Measurements from ENCODE around the gene HERC5.

The HERC5 gene

DNA sequence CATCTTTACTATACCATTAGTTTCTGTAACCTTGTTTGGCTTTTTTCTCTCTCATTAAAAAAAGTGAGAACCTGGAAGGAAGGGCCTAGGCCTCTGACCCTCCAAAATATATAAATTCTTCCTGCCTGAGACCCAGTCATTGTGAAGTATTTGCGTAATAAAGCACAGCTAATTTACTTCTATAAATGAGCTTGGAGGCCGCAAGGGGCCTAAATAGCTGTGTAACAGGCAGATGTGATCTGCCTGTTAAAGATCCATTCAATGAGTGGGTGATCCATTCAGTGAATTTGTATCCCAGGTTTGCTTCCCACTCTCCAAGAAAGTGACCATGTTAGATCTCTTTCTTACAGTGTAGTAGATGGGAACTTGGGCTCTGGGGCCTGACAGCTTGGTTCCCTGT, 67.3 kb downstream of the HERC5 start:
- DNase-seq: no peak

DNA sequence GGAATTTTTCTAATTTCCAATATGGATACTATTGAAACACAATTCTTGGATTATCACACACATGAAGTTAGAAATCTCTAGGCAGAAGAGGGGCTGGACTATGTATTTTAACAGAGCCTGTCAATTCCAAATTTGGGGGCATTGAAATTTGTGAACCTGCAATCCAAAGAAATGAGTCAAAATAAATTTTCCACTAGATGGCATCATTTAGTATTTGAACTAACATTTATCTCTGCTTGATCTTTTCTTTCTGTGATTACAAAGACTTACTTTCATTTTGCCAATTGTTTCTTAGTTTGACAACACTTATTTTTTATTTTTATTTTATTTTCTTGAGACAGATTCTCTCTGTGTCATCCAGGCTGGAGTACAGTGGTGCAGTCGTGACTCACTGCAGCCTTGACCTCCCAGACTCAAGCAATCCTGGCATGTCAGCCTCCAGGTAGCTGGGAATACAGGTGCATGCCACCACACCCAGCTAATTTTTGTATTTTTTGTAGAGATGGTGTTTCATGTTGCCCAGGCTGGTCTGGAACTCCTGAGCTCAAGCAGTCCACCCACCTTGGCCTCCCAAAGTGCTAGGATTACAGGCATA, 69.4 kb downstream of the HERC5 start:
- no peak for DNase-seq

DNA sequence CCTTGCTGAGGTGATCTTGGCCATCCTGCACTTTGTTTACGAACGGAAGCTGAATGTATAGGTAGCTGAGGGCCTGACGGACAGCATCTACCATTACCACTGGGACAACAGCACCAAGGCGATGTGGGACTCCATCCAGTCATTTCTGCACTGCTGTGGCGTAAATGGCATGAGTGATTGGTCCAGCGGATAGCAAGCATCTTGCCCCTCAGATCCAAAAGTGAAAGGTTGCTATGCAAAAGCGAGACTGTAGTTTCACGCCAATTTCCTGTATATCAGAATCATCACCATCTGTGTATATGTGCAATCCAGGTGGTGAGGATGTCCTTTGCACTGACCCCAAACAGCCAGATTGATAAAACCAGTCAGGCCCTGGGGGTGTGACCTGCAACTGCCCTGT, 70.9 kb downstream of the HERC5 start:
- DNase-seq: no peak

DNA sequence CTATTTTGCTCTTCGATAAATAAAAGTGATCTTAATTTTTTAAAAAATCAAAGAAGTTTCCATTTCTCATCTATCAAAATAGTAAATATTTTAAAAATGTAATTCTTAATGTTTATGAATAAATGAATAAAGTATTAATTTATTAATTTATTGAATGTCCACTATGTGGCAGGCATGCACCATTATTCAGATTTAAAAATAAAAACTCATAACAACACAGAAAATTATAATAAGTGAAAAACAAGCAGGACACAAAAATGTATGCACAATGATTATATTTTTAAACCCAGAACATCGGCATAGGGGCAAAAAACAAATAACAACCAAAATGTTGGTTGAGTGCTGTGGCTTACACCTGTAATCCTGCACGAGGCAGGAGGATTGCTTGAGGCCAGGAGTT, 71.9 kb downstream of the HERC5 start:
- no peak for DNase-seq

DNA sequence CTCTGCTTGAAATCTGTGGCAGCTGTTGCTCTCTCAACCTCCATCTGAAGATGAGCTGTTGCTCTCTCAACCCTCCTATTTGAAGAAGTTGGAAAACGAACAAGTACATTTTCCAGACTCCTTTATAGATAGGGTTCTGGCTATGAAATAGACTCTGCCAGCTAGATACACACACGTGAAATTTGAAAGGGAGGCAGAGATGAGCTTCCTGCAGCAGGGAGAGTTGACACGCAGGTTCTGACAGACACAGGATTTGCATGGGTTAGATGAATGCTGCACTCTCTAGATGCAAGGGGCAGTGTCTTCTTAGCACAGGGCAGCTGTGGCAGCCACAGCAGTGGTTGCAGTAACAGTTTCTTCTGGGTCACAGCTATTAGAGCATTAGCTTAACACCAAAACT, 74.6 kb downstream of the HERC5 start:
- no peak for DNase-seq

DNA sequence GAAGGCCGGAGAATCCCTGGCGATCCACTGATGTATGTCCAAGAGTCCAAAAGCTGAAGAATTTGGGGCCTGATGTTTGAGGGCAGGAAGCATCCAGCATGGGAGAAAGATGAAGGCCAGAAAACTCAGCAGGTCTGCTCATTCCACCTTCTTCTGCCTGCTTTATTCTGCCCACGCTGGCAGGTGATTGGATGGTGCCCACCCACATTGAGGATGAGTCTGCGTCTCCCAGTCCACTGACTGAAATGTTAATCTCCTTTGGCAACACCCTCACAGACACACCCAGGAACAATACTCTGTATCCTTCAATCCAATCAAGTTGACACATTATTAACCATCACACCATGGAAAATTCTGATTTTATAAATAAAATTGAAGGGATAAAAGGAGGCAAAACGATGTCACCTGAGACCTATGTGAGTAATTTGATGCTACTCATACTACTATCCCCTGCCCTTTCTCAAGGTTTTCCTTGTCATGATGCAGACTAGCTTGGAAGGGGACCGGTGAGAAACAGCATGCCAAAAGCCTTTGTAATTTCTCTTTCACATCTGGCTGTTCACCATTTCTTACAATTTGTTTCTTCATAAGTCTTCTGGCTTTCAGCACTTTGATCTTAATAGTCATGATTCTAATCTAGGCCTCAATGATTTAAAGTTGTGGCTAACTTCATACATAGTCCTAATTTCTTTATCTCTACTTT, 76.3 kb downstream of the HERC5 start:
- DNase-seq: no peak

DNA sequence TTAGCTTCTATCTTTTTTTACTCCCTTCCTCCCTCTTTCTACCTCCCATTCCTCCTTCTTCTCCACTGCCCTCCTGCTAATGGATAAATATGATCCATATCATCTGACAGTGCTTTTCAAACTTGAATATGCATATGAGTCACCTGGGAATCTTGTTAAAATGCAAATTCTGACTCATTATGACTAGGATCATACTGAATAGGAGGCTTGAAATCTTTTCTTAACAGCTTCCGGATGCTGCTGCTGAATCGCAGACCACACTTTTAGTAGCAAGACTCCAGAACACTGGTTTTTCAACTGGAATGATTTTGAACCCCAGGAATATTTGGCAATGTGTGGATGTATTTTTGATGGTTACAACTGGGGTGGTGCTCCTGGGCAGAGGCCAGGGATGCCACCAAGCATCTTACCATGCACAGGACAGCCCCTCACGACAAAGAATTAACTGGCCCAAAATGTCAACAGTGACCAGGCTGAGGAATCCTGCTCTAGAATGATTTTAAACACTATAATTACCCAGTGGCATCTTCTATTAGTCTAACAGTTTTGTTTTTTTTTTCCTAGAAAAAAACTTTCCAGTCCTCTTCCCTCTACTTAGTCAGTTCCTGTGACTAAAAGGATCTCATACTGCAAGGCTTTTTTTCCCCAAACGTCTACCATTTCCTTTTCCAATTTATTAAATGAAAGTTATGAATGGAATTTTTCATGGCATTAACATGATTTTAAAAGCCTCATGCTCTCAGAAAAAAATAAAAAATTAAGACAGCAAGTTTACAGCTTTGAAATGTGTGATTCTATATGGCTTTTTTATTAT, 77.2 kb downstream of the HERC5 start:
- DNase-seq: no peak

DNA sequence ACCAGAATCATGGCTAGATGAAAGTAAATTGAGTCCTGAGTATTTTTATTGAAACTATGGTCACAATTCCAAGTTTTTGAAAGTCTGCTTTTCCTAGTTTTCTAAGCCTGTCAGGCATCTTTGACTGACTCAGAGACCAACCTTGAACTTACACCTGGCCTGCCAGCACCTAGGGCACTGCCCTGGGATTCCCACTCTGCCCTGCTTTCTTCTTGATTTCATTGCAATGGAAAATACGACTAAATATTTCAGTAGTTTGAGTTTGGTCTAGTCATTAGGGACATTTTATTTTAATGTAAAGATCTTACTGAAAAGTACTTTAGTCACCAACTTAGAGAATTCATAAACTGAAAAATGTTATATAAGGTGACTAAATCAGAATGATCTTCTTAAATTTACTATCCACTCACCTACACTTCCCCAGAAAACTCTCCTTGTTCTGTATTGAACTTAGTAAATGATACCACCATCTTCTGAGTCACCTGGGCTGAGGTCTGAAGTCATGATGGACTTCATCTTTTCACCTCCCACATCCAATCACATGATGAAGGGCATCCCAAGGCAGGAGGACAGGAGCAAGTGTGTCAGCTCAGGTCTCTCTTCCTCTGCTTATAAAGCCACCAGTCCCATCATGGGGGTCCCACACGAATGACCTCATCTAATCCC, 78.3 kb downstream of the HERC5 start:
- no peak for DNase-seq

DNA sequence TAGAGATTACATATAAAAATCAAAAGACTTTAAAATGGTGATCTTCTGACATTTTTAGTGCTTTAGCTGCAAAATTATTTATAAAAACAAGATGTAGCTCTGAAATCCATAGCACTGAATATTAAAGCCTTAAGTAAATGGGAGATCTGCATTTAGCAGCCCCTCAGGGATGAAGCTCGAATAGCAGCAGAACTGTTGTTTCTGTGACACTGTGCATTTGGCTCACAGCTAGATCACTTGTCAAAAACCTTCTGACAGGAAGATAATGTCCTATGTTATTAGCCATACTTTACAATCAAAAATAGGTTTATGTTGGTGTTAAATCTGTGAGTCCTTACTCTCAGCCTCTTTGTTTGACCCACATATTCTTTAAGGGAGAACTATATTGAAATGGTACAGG, 80.8 kb downstream of the HERC5 start:
- DNase-seq: no peak

DNA sequence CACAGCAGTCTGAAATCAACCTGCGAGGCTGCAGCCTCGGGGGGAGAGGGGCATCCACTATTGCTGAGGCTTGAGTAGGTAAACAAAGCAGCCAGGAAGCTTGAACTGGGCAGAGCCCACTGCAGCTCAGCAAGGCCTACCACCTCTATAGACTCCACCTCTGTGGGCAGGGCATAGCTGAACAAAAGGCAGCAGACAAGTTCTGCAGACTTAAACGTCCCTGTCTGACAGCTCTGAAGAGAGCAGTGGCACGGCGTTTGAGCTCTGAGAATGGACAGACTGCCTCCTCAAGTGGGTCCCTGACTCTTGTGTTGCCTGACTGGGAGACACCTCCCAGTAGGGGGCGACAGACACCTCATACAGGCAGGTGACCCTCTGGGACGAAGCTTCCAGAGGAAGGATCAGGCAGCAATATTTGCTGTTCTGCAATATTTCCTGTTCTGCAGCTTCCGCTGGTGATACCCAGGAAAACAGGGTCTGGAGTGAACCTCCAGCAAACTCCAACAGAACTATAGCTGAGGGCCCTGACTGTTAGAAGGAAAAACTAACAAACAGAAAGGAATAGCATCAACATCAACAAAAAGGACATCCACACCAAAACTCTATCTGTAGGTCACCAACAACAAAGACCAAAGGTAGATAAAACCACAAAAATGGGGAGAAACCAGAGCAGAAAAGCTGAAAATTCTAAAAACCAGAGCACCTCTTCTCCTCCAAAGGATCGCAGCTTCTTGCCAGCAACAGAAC, 82.6 kb downstream of the HERC5 start:
- peak; percentile 32 to 43 for DNase-seq

DNA sequence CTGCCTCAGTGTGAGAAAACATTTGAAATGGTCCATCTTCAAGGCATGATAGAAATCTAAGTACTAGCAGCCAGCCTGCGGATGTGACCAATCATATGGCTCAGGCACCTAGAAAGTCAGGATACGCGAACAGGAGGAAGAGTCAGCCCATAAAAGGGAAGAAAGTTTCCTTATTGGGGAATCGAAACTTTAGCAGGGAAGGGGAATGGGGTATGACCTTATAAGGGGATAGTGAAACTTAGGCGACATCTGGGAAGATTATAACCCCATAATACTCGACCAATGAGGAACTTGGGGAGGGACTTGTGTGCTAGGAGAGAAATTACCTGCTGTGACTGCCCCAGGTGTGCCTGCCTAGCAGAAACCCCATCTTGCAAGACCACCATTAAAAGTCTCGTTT, 92.9 kb downstream of the HERC5 start:
- DNase-seq: no peak

Data from NCI-H2081 (cell line).